Parietal lobe (tissue), 1 donor: ENCODE results near the gene RPL28. TPM values are rescaled to one million over a fixed set of nuclear protein-coding genes. Genes with fewer than 3 reads are reported as not detected.

Experiments used
- total RNA-seq: library from RNA; depleted of rRNA; stranded (reverse); fragments of >200 nt; gene quantifications from one replicate; pipeline ENCODE4 v1.2.3, GENCODE V29; 2014

RPL28 gene
- total RNA-seq, result 157 TPM

DNA sequence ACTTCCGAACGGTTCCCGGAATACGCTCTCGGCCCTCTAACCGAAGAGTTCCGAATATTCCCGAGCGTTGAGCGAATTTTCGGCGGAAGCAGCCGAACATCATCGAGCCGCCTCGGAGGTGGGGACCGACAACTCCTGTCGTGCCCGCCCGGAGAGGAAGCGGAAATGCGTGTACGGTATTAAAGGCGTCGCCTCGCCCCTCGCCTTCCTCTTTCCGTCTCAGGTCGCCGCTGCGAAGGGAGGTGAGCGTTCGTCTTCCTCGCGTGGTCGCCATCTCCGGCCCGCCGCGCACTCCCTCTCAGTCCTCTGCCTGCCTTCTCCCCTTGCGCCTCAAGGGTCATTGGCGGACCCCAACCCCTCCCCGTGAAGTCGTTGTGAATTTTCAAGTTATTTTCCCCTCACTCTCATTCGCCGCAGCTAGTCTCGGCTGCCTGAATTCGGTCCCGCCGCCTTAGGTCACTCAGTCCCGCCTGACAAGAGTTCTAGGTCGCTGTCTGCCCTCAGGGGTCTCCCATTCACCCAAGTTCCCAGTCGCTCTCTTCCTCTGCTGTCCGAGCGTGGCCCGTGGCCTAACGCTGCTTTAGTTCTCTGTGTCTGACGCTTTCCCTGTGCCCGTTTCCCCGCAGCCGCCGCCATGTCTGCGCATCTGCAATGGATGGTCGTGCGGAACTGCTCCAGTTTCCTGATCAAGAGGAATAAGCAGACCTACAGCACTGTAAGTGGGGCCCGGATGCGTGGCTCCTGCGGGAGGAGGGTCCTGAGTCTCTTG, at the start of gene RPL28:
Gene RPL28 (plus strand): TSS at position 209 of the 769 bp plus-strand sequence. CDS start 426 bp downstream, at position 635.

DNA sequence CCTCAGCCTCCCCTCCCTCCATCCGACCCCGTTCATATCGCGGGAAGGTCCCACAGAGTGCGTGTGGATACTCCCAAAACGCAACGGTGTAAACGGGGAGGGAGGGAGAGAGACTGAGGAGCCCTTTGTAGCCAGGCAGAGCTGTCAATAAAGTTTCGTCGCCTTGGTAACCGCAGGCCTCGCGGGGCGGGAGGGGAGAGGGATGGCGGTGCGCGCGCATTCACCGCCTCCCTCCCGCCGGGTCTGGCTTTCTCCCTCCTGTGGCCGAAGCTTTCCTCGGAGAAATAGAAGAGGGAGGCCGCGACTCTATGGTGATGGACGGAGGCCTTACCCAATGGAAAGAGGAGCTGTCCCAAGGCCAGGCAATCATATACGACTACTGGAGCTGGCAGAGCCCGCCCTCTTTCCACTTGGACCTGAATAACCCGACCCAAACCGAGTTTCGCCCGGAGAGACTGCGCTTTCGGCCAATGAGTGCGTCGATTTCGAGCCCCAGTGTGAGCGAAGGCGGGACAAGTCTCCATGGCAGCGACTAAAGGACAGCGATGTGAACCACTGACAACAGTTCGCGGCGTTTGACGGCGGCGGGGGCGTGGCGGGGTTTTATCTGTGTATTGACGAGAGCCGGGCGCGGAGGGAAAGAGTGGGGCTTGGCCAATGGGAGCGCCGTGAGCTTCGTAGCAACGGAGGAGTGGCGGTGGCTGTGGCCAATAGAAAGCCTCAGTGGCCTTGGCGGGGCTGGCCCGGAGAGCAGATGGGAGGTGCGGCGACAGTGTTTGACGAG, 46.4 kb upstream of the RPL28 start, which contains the start of gene KMT5C:
Gene KMT5C (plus strand): TSS at position 772 of the 784 bp plus-strand sequence. CDS start 2,061 bp downstream, outside the sequence.

DNA sequence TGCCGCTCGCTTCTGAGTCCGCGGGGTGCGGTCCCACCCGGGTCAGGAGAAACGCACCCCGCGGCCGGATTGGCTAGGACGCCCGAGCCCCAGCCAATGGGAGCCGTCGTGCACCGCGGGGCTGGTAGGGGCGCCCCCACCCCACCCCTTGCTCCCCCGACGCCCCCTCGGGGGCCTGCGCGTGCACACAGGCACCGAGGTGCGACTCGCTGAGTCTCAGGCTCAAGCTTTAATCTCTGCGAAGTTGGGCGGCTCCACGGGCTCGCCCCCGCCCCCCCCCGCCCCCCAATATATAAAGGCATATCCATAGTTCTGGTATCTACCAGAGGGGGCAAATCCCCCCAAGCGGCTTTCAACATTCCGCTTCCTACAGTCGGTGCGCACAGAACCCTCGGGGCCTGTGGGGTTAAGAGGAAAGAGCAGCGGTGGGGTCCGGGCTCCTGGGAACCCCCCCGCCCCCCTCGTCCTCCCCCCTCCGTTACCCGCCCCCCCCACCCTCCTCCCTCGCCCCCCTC, 31.0 kb upstream of the RPL28 start, which contains the start of gene COX6B2:
Gene COX6B2 (minus strand): TSS at position 22 of the 515 bp plus-strand sequence. CDS start 198 bp downstream, outside the sequence.

DNA sequence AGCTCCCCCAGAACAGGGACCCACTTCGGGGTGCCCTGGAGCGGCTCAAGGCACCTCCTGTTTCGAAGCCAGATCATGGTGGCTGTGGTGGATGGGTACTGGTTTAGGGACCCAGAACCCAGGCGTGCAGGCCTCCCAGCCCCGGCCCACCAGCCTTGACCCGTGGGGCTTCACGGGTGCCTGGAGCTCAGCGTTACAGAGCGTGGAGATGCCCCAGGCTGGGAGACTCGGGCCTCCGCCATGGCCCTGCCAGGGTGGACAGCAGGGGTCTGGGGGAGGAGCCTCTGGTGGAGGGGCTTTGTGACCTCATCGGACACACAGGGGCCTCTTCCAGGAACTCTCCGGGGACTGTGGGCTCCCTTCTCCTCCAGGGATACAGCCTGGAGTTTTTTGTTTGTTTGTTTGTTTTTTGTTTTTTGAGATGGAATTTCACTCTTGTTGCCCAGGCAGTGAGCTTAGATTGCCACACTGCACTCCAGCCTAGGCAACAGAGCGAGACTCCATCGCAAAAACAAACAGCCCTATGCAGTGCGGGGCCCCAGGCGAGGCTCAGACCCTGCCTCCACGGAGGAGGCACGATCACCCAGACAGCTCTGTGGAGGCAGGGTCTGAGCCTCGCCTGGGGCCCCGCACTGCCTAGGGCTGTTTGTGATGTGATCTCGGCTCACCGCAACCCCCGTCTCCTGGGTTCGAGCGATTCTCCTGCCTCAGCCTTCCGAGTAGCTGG, 22.6 kb upstream of the RPL28 start, which contains the start of gene GARIN5B:
Gene GARIN5B (minus strand): TSS at position 271 of the 727 bp plus-strand sequence. CDS start 194 bp downstream, at position 77.

DNA sequence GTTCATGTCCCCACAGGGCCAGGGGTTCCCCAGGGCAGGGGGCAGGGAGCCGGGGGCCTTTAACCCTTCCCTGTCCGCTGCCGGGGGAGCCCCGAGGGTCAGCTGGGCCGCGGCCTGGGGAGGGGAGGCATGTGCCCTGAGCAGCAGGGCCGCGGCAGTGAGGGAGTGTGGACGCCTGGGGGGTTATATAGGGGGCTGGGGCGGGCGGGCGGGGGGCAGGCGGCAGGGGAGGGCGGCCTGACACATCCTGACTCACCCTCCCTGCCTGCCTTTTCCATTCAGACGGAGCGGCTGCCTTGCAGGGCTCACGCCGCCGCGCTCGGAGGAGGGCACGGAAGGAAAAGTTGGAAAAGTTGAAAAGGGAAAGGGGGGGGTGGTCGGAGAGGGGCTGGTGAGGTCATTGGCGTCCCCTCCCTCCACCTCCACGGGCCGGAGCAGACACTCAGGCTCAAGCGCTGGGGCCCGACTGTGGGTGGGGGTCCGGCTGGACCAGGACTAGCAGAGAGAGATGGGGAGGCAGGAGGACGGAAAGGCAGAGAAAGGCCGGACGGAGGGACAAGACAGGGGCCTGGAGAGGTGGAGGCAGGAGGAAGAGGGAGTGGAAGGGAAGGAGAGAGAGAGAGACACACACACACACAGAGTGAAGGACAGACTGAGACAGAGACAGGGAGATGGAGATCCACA, 15.3 kb upstream of the RPL28 start, which contains the start of gene IL11:
Gene IL11 (minus strand): TSS at position 159 of the 684 bp plus-strand sequence. CDS start 153 bp downstream, at position 6.

DNA sequence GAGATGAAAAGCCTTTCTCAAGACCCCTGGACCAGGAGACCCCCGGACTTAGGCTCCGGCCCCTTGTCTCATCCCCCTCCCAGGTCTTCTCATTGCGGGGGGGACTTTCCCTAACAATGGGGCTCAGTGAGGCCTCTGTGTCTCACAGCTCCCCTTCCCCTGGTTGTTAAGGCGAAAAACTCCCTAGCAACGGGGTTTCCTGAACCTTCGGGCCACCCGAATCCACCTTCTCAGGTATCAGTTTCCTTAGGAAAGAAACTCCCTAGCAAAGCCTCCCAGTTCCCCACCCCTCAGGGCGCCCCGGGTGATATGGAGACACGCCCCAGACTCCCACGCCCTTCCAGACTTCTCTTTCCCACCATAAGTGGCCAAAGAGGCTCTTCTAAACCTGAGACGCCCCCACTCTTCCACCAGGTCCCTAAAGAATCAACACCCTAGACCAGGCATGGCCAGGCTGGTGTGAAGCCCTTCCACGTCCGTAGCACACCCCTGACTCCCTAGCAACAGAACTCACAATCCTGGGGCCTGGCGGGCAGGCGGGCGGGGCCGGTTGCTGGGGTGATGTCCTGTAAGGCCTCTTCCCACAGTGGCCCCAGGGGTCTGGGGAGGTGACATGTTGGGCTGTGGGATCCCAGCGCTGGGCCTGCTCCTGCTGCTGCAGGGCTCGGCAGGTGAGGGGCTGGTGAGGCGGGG, 9.3 kb upstream of the RPL28 start, which contains the start of gene TMEM190:
Gene TMEM190 (plus strand): TSS at position 586 of the 693 bp plus-strand sequence. CDS start 28 bp downstream, at position 614.

DNA sequence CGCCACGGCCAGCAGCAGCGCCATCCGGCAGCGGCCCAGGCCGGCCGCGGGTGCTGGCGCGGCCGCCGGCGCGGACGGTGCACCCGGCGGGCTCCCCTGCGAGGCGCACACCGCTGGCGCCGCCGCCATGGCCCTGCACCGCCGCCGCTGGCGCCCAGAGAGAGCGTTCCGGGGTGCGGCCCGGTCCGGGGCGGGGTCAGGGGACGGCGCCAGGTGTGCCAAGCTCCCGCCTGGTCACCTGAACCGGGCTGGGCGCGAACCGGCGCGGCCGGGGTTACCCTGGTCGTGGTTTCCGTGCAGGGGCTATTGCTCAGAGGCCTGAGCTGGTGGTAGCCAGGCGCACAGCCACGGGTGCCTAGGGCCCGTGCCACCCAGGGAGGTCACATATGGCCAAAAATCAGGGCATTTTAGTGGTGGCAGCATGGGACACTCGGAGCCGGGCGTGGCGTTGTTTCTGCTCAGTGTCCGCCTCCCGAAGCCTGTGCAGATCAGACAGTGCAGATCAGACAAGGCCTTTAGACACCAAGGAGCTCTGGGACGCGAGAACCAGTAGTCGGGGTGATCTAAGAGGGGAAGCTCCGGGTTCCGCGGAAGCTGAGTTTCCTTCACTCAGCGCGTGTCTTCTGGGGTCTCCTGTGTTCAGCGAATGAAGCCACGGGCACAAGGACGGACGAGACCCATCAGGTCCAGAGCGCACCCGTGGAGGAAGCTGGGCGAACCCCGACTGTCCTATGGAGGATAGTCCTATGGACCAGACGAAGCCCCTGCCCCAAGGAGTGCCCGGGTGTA, 1.4 kb upstream of the RPL28 start, which contains the start of gene TMEM238:
Gene TMEM238 (minus strand): TSS at position 162 of the 789 bp plus-strand sequence. CDS start 33 bp downstream, at position 129.

DNA sequence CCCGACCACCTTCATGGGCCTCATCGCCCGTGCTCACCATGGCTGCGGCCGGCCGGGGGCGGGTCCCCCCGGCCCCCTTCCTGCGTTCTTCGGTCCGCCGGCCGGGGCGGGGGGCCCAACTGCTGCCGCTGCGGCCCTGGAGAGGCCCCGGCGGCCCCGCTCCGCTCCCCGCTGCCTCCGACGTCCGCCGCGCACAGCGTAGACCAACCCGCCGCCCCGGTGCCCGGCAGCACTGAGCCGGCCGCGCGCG, 21.7 kb downstream of the RPL28 start, which contains the start of gene UBE2S:
Gene UBE2S (minus strand): TSS at position 239 of the 250 bp plus-strand sequence. CDS start 199 bp downstream, at position 40.

DNA sequence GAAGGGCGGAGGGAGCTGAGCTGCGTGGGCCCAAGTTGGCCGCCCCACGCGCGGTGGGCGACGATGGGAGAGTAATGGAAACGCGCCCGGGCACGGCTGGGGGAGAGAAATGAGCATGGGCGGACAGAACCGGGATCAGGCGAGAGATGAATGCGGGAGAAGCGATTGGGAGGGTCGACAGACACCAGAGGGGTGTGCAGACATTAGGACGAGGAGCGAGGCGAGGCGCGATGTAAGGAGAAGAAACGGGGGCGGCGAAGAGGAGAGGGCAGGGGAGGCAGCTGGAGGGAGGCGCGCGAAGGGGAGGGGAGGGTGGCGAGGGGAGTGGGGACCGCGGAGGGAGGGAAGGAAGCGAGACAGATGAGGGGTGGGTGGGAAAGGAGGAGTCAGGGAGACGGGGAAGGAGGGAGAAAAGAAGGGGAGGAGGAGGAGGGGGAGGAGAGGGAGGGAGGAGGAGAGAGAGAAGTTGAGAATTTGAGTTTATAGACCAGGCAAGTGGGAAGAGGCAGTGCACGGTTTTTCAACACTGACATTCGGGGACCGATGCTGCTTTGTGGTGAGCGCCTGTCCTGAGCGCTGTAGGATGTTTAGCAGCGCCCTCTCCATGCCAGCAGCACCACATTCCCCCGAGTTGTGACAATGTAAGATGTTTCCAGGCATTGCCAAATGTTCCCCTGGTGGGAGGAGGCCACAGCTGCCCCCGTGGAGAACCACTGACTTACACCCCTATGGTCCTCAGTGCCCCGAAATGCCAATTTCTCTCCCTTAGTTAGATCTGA, 57.5 kb downstream of the RPL28 start, which contains the start of gene SHISA7:
Gene SHISA7 (minus strand): TSS at position 256 of the 779 bp plus-strand sequence. CDS start 437 bp downstream, outside the sequence.

Other genes with a start within 250 kb of the RPL28 start
- gene TNNT1, start 236.7 kb upstream of the RPL28 start, total RNA-seq, result 0.94 TPM
- 0.94 TPM for gene TNNI3, start 228.2 kb upstream of the RPL28 start, total RNA-seq
- 0.94 TPM for gene DNAAF3, start 219.3 kb upstream of the RPL28 start, total RNA-seq
- gene SYT5, start 205.6 kb upstream of the RPL28 start, total RNA-seq, result 47.9 TPM
- gene PTPRH, start 176.4 kb upstream of the RPL28 start, total RNA-seq, result not detected
- gene TMEM86B, start 157.2 kb upstream of the RPL28 start, total RNA-seq, result 4.4 TPM
- gene PPP6R1, start 126.9 kb upstream of the RPL28 start, total RNA-seq, result 25.0 TPM
- gene HSPBP1, start 105.8 kb upstream of the RPL28 start, total RNA-seq, result 20.3 TPM
- 82.9 TPM for gene BRSK1, start 101.9 kb upstream of the RPL28 start, total RNA-seq
- gene TMEM150B, start 60.6 kb upstream of the RPL28 start, total RNA-seq, result not detected
- 15.0 TPM for gene KMT5C, start 46.1 kb upstream of the RPL28 start, total RNA-seq
- not detected for gene COX6B2, start 31.2 kb upstream of the RPL28 start, total RNA-seq
- gene GARIN5B, start 22.7 kb upstream of the RPL28 start, total RNA-seq, result not detected
- not detected for gene IL11, start 15.5 kb upstream of the RPL28 start, total RNA-seq
- not detected for gene TMEM190, start 9.1 kb upstream of the RPL28 start, total RNA-seq
- not detected for gene TMEM238, start 1.6 kb upstream of the RPL28 start, total RNA-seq
- 22.8 TPM for gene UBE2S, start 21.9 kb downstream of the RPL28 start, total RNA-seq
- gene SHISA7, start 57.4 kb downstream of the RPL28 start, total RNA-seq, result 8.5 TPM
- gene ISOC2, start 75.7 kb downstream of the RPL28 start, total RNA-seq, result 13.1 TPM
- gene C19orf85, start 78.8 kb downstream of the RPL28 start, total RNA-seq, result not detected
- gene ZNF628, start 90.7 kb downstream of the RPL28 start, total RNA-seq, result 1.6 TPM
- gene NAT14, start 99.3 kb downstream of the RPL28 start, total RNA-seq, result 12.5 TPM
- 0.63 TPM for gene SSC5D, start 102.5 kb downstream of the RPL28 start, total RNA-seq
- gene SBK2, start 151.2 kb downstream of the RPL28 start, total RNA-seq, result not detected
- gene SBK3, start 159.6 kb downstream of the RPL28 start, total RNA-seq, result not detected
- gene ZNF579, start 194.9 kb downstream of the RPL28 start, total RNA-seq, result 2.8 TPM
- gene FIZ1, start 213.6 kb downstream of the RPL28 start, total RNA-seq, result 3.8 TPM
- 4.7 TPM for gene ZNF524, start 214.4 kb downstream of the RPL28 start, total RNA-seq
- gene ZNF865, start 219.7 kb downstream of the RPL28 start, total RNA-seq, result 3.1 TPM
- 4.7 TPM for gene ZNF784, start 238.6 kb downstream of the RPL28 start, total RNA-seq